IPS DF 4.7 (cell line): ENCODE data around the gene EDEM2.
"Not testable (repeated sequence)": the region's sequence is repeated elsewhere in the genome, so short reads cannot be mapped to it uniquely, and the experiment has no call there.

ENCODE experiments used
- DNase-seq: peaks from one replicate; pipeline ENCODE4 v3.0.0-alpha.2; 2013; ENCODE audit warnings: low spot score; ENCODE audit errors: extremely low read depth

The EDEM2 gene

GRCh38 chr20:35146920-35147574 lies at the start of gene EDEM2:
Gene EDEM2, minus strand, starts transcription at chr20:35147336. Its CDS starts 78 bp downstream, at chr20:35147258.
- DNase-seq: peak; percentile 85

- no peak for DNase-seq
These were observed 49.2 kb upstream of the EDEM2 start for GRCh38 chr20:35196313-35196712.

GRCh38 chr20:35193031-35193791 lies 46.1 kb upstream of the EDEM2 start:
- DNase-seq: not testable (repeated sequence)

GRCh38 chr20:35192118-35192872 lies 45.2 kb upstream of the EDEM2 start:
- DNase-seq: no peak

GRCh38 chr20:35191419-35192117 lies 44.4 kb upstream of the EDEM2 start:
- no peak for DNase-seq

- DNase-seq: no peak
These were observed 43.4 kb upstream of the EDEM2 start for GRCh38 chr20:35190556-35190955.

- DNase-seq: not testable (repeated sequence)
These were observed 42.1 kb upstream of the EDEM2 start for GRCh38 chr20:35189223-35189622.

- no peak for DNase-seq
These were observed 40.6 kb upstream of the EDEM2 start for GRCh38 chr20:35187584-35188190.

GRCh38 chr20:35186691-35187289 lies 39.7 kb upstream of the EDEM2 start:
- DNase-seq: not testable (repeated sequence)

GRCh38 chr20:35181731-35182130 lies 34.6 kb upstream of the EDEM2 start:
- DNase-seq: no peak

- no peak for DNase-seq
These were observed 33.1 kb upstream of the EDEM2 start for GRCh38 chr20:35180266-35180665.

GRCh38 chr20:35179292-35180212 lies 32.4 kb upstream of the EDEM2 start:
- no peak for DNase-seq

GRCh38 chr20:35176132-35176531 lies 29.0 kb upstream of the EDEM2 start:
- no peak for DNase-seq

GRCh38 chr20:35174458-35175216 lies 27.5 kb upstream of the EDEM2 start:
- no peak for DNase-seq

GRCh38 chr20:35173576-35174192 lies 26.5 kb upstream of the EDEM2 start:
- DNase-seq: no peak

GRCh38 chr20:35172434-35172806 lies 25.3 kb upstream of the EDEM2 start:
- no peak for DNase-seq

GRCh38 chr20:35171753-35172433 lies 24.8 kb upstream of the EDEM2 start, which contains the start of gene PROCR:
Gene PROCR, plus strand, starts transcription at chr20:35172072. Its CDS starts 83 bp downstream, at chr20:35172155.
- DNase-seq: peak; percentile 62

- DNase-seq: no peak
These were observed 24.3 kb upstream of the EDEM2 start for GRCh38 chr20:35171438-35171752.
